Sigmoid colon (tissue), 4 donors: ENCODE measurements around the gene DNMT3B.

Experiments used
- EP300 ChIP-seq, 4 donors: sonication (generic); formaldehyde crosslinking; IDR thresholded peaks; one replicate each; pipeline ENCODE4 v1.6.1; 2017; ENCODE audit warnings: antibody characterized with exemption in 4 of 4
- TF ChIP-seq, protein P1 (sequence below), 4 experiments: fragments of 450-650 bp in 3 of 4; fragments of 200-600 bp in 1 of 4; IDR thresholded peaks; one replicate each; pipeline ENCODE4 v1.5.1; 2016 to 2019; ENCODE audit warnings: antibody characterized with exemption in 4 of 4, mild to moderate bottlenecking in 3 of 4, moderate library complexity in 2 of 4

GRCh38 chr20:32779500-32780211 is 17.5 kb downstream of the DNMT3B start:
- TF ChIP-seq, protein P1, sequence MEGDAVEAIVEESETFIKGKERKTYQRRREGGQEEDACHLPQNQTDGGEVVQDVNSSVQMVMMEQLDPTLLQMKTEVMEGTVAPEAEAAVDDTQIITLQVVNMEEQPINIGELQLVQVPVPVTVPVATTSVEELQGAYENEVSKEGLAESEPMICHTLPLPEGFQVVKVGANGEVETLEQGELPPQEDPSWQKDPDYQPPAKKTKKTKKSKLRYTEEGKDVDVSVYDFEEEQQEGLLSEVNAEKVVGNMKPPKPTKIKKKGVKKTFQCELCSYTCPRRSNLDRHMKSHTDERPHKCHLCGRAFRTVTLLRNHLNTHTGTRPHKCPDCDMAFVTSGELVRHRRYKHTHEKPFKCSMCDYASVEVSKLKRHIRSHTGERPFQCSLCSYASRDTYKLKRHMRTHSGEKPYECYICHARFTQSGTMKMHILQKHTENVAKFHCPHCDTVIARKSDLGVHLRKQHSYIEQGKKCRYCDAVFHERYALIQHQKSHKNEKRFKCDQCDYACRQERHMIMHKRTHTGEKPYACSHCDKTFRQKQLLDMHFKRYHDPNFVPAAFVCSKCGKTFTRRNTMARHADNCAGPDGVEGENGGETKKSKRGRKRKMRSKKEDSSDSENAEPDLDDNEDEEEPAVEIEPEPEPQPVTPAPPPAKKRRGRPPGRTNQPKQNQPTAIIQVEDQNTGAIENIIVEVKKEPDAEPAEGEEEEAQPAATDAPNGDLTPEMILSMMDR (IDR thresholded peaks at IDR 0.05): no peak
- TF ChIP-seq EP300 (IDR thresholded peaks at IDR 0.05): no peak
